HCT116 (cell line): ENCODE results near the gene TPD52L1. TPM values are rescaled to one million over a fixed set of nuclear protein-coding genes. Genes with fewer than 3 reads are reported as not detected.

Source experiments
- ATAC-seq: fragments of 200-7000 bp; cut with Tn5 transposase; 2 replicates; pipeline ENCODE4 v1.9.1; 2020; ENCODE audit warnings: mild to moderate bottlenecking, moderate library complexity
- BruUV-seq: library from RNA; stranded (reverse); fragments of 400-500 nt; replicated peaks from 2 replicates; lab custom pipeline; 2021; lab: Mats Ljungman, UMichigan
- CTCF ChIA-PET: fragments of 300-600 bp; sonication (Branson Sonifier 250); formaldehyde crosslinking; loops from one replicate; lab custom pipeline; 2021; ENCODE audit warnings: antibody characterized with exemption; lab: Charles Lee
- POLR2A ChIA-PET: fragments of 300-600, 350-600 bp; sonication (Branson Sonifier 250); formaldehyde crosslinking; loops from one replicate; lab custom pipeline; 2021; ENCODE audit warnings: antibody characterized with exemption; lab: Charles Lee
- RAD21 ChIA-PET, 2 experiments: fragments of 300-600 bp; sonication (Branson Sonifier 250); formaldehyde crosslinking; loops; one replicate each; lab custom pipeline; 2023; ENCODE audit warnings: low total read pairs in 2 of 2; ENCODE audit not compliant: uncharacterized antibody in 2 of 2, unreplicated experiment in 2 of 2, low non-redundant PET in 1 of 2; lab: Charles Lee
- DNase-seq: peaks from one replicate; pipeline ENCODE4 v3.0.0-alpha.2; 2010; ENCODE audit warnings: low read depth, low spot score
- H2AFZ ChIP-seq: fragments of 200-600 bp; shearing (Covaris generic), sonication (generic); 2 replicates; pipeline ENCODE4 v1.6.1; 2017; ENCODE audit warnings: low read depth, mixed run types, mixed read lengths, antibody characterized with exemption, low read length; ENCODE audit not compliant: poor library complexity, severe bottlenecking
- H3K27ac ChIP-seq: 2 replicates; pipeline ENCODE4 v1.5.1; 2012; ENCODE audit warnings: low read depth, low read length
- H3K27me3 ChIP-seq: fragments of 200-600 bp; sonication (generic); 2 replicates; pipeline ENCODE4 v1.6.1; 2016; ENCODE audit warnings: mixed run types, low read length, mixed read lengths; ENCODE audit not compliant: insufficient read depth
- H3K36me3 ChIP-seq, 2 experiments: fragments of 200-500 bp in 1 of 2; fragments of 200-600 bp in 1 of 2; sonication (Bioruptor generic) in 1 of 2; sonication (generic) in 1 of 2; 2 replicates each; pipeline versions ENCODE4 v1.5.1 to v1.6.1; 2014 to 2016; ENCODE audit warnings: low read length in 2 of 2, inconsistent platforms in 1 of 2, mixed read lengths in 1 of 2, mixed run types in 1 of 2; ENCODE audit not compliant: insufficient read depth in 2 of 2, control insufficient read depth in 1 of 2
- H3K4me1 ChIP-seq, 2 experiments: fragments of 200-600 bp in 1 of 2; sonication (generic) in 1 of 2; 2 replicates each; pipeline versions ENCODE4 v1.5.1 to v1.6.1; 2012 to 2017; ENCODE audit warnings: low read length in 2 of 2, inconsistent platforms in 1 of 2, mild to moderate bottlenecking in 1 of 2, mixed read lengths in 1 of 2, mixed run types in 1 of 2, moderate library complexity in 1 of 2; ENCODE audit not compliant: insufficient read depth in 2 of 2, control insufficient read depth in 1 of 2
- H3K4me2 ChIP-seq: fragments of 200-600 bp; sonication (generic); 2 replicates; pipeline ENCODE4 v1.6.1; 2017; ENCODE audit warnings: mixed run types, low read length, mixed read lengths
- H3K4me3 ChIP-seq, 2 experiments: fragments of 200-600 bp in 1 of 2; sonication (generic) in 1 of 2; replicated peaks in 1 of 2; 2 replicates each; pipeline ENCODE4 v1.5.1; 2011 to 2016; ENCODE audit warnings: low read length in 2 of 2, control low read depth in 1 of 2, low read depth in 1 of 2, mild to moderate bottlenecking in 1 of 2, mixed read lengths in 1 of 2, mixed run types in 1 of 2
- H3K79me2 ChIP-seq: fragments of 200-600 bp; sonication (generic); 2 replicates; pipeline ENCODE4 v1.6.1; 2017; ENCODE audit warnings: mild to moderate bottlenecking, mixed run types, low read length, moderate library complexity, mixed read lengths; ENCODE audit not compliant: insufficient read depth
- H3K9ac ChIP-seq: fragments of 200-600 bp; sonication (generic); 2 replicates; pipeline ENCODE4 v1.6.1; 2016; ENCODE audit warnings: low read length, mixed read lengths
- H3K9me2 ChIP-seq: fragments of 200-600 bp; sonication (generic), shearing (Covaris generic); 2 replicates; pipeline ENCODE4 v1.6.1; 2017; ENCODE audit warnings: mixed run types, mild to moderate bottlenecking, moderate library complexity; ENCODE audit not compliant: insufficient read depth
- H3K9me3 ChIP-seq, 2 experiments: fragments of 200-500 bp in 1 of 2; fragments of 200-600 bp in 1 of 2; sonication (Bioruptor generic) in 1 of 2; sonication (generic) in 1 of 2; 2 replicates each; pipeline ENCODE4 v1.6.1; 2014 to 2017; ENCODE audit warnings: low read length in 2 of 2, mixed read lengths in 2 of 2, inconsistent platforms in 1 of 2, low read depth in 1 of 2, mild to moderate bottlenecking in 1 of 2, mixed run types in 1 of 2, moderate library complexity in 1 of 2; ENCODE audit not compliant: control insufficient read depth in 1 of 2, insufficient read depth in 1 of 2
- H4K20me1 ChIP-seq: fragments of 200-600 bp; sonication (generic), shearing (Covaris generic); 2 replicates; pipeline ENCODE4 v1.6.1; 2017; ENCODE audit warnings: mixed run types, mild to moderate bottlenecking, moderate library complexity; ENCODE audit not compliant: insufficient read depth
- CBX3 ChIP-seq: IDR thresholded peaks from 2 replicates; pipeline ENCODE4 v1.6.1; 2012; ENCODE audit warnings: low read depth
- ELF1 ChIP-seq: IDR thresholded peaks from 2 replicates; pipeline ENCODE4 v1.6.1; 2012; ENCODE audit warnings: low read depth, borderline replicate concordance
- POLR2AphosphoS5 ChIP-seq: IDR thresholded peaks from 2 replicates; pipeline ENCODE4 v1.6.1; 2011; ENCODE audit warnings: mild to moderate bottlenecking, low read depth, low read length, moderate library complexity
- SP1 ChIP-seq: IDR thresholded peaks from 2 replicates; pipeline ENCODE4 v1.6.1; 2012; ENCODE audit warnings: low read depth
- intact Hi-C: fragments of 100-400 bp; cut with micrococcal nuclease; formaldehyde crosslinking; loops from 2 replicates; pipeline ENCODE4 v1.10.0; 2022
- total RNA-seq: library from RNA; stranded (reverse); gene quantifications from one replicate; pipeline ENCODE4 v1.2.1, GENCODE V29; 2021; ENCODE audit not compliant: unreplicated experiment
- TF ChIP-seq, protein P1 (sequence below), 3 experiments: fragments of 200-600 bp in 1 of 3; sonication (generic) in 1 of 3; IDR thresholded peaks in 2 of 3; conservative IDR thresholded peaks in 1 of 3; 2 replicates each; pipeline ENCODE4 v1.5.1; 2012 to 2017; ENCODE audit warnings: low read depth in 2 of 3, low read length in 2 of 3, antibody characterized with exemption in 1 of 3, borderline replicate concordance in 1 of 3, control low read depth in 1 of 3, mild to moderate bottlenecking in 1 of 3, mixed read lengths in 1 of 3, mixed run types in 1 of 3, moderate library complexity in 1 of 3; ENCODE audit not compliant: insufficient read depth in 1 of 3
- TF ChIP-seq, protein P2 (sequence below): IDR thresholded peaks from 2 replicates; pipeline ENCODE4 v1.6.1; 2012; ENCODE audit warnings: low read depth
- TF ChIP-seq, protein P3 (sequence below): IDR thresholded peaks from 2 replicates; pipeline ENCODE4 v1.6.1; 2012

The TPD52L1 gene
- total RNA-seq, 1 experiment from 2014 or later = 64.1 TPM

DNA sequence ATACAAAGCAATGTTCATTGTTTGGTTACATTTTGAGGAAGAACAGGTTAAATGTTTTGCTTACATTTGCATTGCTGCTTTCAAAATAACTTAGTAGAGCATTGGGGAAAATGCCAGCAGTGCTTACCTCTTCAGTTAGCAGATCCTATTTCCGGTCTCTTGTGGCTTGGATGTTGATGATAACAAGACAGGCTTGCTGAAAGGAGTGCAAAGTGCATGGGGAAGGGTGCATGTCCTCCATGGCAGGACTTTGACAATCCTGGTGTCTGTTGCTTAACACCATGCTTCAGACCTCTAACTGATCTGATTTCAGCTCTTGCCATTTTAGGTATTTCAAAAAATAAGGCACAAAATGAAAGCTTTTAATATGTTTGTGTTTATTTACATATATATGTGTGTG is 21.1 kb downstream of the TPD52L1 start:
- TF ChIP-seq, protein P1, sequence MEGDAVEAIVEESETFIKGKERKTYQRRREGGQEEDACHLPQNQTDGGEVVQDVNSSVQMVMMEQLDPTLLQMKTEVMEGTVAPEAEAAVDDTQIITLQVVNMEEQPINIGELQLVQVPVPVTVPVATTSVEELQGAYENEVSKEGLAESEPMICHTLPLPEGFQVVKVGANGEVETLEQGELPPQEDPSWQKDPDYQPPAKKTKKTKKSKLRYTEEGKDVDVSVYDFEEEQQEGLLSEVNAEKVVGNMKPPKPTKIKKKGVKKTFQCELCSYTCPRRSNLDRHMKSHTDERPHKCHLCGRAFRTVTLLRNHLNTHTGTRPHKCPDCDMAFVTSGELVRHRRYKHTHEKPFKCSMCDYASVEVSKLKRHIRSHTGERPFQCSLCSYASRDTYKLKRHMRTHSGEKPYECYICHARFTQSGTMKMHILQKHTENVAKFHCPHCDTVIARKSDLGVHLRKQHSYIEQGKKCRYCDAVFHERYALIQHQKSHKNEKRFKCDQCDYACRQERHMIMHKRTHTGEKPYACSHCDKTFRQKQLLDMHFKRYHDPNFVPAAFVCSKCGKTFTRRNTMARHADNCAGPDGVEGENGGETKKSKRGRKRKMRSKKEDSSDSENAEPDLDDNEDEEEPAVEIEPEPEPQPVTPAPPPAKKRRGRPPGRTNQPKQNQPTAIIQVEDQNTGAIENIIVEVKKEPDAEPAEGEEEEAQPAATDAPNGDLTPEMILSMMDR (IDR thresholded peaks at IDR 0.05 in 2 of 3, conservative IDR thresholded peaks at IDR 0.05 in 1 of 3; ENCODE audit: borderline replicate concordance in 1 of 3, insufficient read depth in 1 of 3, low read depth in 2 of 3, low read length in 2 of 3) = no peak
- TF ChIP-seq SP1 = no peak
- TF ChIP-seq CBX3 = no peak
- TF ChIP-seq, protein P2, sequence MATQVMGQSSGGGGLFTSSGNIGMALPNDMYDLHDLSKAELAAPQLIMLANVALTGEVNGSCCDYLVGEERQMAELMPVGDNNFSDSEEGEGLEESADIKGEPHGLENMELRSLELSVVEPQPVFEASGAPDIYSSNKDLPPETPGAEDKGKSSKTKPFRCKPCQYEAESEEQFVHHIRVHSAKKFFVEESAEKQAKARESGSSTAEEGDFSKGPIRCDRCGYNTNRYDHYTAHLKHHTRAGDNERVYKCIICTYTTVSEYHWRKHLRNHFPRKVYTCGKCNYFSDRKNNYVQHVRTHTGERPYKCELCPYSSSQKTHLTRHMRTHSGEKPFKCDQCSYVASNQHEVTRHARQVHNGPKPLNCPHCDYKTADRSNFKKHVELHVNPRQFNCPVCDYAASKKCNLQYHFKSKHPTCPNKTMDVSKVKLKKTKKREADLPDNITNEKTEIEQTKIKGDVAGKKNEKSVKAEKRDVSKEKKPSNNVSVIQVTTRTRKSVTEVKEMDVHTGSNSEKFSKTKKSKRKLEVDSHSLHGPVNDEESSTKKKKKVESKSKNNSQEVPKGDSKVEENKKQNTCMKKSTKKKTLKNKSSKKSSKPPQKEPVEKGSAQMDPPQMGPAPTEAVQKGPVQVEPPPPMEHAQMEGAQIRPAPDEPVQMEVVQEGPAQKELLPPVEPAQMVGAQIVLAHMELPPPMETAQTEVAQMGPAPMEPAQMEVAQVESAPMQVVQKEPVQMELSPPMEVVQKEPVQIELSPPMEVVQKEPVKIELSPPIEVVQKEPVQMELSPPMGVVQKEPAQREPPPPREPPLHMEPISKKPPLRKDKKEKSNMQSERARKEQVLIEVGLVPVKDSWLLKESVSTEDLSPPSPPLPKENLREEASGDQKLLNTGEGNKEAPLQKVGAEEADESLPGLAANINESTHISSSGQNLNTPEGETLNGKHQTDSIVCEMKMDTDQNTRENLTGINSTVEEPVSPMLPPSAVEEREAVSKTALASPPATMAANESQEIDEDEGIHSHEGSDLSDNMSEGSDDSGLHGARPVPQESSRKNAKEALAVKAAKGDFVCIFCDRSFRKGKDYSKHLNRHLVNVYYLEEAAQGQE = no peak
- TF ChIP-seq POLR2AphosphoS5 = no peak
- TF ChIP-seq, protein P3, sequence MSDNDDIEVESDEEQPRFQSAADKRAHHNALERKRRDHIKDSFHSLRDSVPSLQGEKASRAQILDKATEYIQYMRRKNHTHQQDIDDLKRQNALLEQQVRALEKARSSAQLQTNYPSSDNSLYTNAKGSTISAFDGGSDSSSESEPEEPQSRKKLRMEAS = no peak
- no peak for TF ChIP-seq ELF1
- TF ChIP-seq, all 23 proteins: peak for 0
- Histone ChIP-seq H3K79me2 (peaks cover 4% of the 10 kb centered on the region; the same call in 1 of the 2 replicates), H3K4me1 (no peaks in the 10 kb centered on the region), H3K9me3 (no peaks in the 10 kb centered on the region), H2AFZ (no peak overlapping the region), H3K9me2 (no peaks in the 10 kb centered on the region), H3K27ac (no peak overlapping the region), H3K4me3 (no peak overlapping the region), H4K20me1 (0 out of 2 replicates have a peak, but pooled peaks cover 5% of the 10 kb centered on the region), H3K9ac (no peak overlapping the region), H3K27me3 (no peaks in the 10 kb centered on the region), H3K4me2 (no peak overlapping the region), H3K36me3 (no peaks in the 10 kb centered on the region)
- BruUV-seq = no TSS peak
- ChIA-PET POLR2A (no interaction called here), RAD21 (no interaction called here), CTCF (no interaction called here)
- ATAC-seq (no peak), DNase-seq (no peak)
- intact Hi-C loops = no loop called here
